ENCODE measurements around the gene HEXB. TPM values are rescaled to one million over a fixed set of nuclear protein-coding genes. Genes with fewer than 3 reads are reported as not detected.

HEXB gene
- total and polyA plus RNA-seq, 9 of the 15 experiments (the other 6 are each of a cell fraction or from before 2014, with no cell fraction given), result 22.9 to 158 (median 108) TPM

DNA sequence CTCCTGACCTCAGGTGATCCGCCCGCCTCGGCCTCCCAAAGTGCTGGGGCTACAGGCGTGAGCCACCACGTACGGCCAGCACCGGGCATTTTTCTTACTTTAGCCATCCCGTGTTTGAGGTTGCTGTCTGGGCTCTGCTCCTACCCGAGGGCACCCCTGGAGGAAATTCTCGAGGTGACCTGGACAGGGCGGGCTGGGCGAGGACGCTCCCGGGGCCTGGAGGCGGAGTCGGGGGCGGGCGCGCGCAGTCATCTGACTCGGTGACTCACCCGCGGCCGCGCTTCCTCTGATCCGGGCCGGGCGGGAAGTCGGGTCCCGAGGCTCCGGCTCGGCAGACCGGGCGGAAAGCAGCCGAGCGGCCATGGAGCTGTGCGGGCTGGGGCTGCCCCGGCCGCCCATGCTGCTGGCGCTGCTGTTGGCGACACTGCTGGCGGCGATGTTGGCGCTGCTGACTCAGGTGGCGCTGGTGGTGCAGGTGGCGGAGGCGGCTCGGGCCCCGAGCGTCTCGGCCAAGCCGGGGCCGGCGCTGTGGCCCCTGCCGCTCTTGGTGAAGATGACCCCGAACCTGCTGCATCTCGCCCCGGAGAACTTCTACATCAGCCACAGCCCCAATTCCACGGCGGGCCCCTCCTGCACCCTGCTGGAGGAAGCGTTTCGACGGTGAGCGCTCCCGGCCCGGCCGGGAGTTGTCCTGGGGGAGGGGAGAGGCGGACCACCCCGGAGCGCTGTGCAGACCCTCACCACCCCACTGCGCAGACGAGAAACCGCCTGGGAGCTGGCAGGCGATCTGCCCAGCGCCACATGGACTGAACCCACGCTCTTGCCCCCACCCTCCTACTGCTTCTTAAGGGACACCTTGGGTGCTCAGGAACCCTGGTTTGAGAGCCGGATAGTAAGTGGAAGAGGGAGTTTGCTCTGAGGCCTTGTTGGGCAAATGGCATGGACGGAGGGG is at the start of gene HEXB (continued):
- TF ChIP-seq, protein P1, sequence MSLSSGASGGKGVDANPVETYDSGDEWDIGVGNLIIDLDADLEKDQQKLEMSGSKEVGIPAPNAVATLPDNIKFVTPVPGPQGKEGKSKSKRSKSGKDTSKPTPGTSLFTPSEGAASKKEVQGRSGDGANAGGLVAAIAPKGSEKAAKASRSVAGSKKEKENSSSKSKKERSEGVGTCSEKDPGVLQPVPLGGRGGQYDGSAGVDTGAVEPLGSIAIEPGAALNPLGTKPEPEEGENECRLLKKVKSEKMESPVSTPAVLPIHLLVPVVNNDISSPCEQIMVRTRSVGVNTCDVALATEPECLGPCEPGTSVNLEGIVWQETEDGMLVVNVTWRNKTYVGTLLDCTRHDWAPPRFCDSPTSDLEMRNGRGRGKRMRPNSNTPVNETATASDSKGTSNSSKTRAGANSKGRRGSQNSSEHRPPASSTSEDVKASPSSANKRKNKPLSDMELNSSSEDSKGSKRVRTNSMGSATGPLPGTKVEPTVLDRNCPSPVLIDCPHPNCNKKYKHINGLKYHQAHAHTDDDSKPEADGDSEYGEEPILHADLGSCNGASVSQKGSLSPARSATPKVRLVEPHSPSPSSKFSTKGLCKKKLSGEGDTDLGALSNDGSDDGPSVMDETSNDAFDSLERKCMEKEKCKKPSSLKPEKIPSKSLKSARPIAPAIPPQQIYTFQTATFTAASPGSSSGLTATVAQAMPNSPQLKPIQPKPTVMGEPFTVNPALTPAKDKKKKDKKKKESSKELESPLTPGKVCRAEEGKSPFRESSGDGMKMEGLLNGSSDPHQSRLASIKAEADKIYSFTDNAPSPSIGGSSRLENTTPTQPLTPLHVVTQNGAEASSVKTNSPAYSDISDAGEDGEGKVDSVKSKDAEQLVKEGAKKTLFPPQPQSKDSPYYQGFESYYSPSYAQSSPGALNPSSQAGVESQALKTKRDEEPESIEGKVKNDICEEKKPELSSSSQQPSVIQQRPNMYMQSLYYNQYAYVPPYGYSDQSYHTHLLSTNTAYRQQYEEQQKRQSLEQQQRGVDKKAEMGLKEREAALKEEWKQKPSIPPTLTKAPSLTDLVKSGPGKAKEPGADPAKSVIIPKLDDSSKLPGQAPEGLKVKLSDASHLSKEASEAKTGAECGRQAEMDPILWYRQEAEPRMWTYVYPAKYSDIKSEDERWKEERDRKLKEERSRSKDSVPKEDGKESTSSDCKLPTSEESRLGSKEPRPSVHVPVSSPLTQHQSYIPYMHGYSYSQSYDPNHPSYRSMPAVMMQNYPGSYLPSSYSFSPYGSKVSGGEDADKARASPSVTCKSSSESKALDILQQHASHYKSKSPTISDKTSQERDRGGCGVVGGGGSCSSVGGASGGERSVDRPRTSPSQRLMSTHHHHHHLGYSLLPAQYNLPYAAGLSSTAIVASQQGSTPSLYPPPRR (CRISPR knock-in tag; IDR thresholded peaks at IDR 0.05; ENCODE audit: borderline replicate concordance), result peak; percentile 77; the same call in 1 of the 2 replicates
- TF ChIP-seq NR2C1 (IDR thresholded peaks at IDR 0.05) (no peak), NR2C1 (tag; IDR thresholded peaks at IDR 0.05) (no peak), SAFB (IDR thresholded peaks at IDR 0.05; ENCODE audit: borderline replicate concordance, low read depth, low read length) (no peak), ATF7 (IDR thresholded peaks at IDR 0.05) (peak; percentile 64; the same call in 1 of the 2 replicates), TRIM24 (IDR thresholded peaks at IDR 0.05) (no peak; a peak in 1 of 4 replicates), STAG1 (CRISPR knock-in tag; IDR thresholded peaks at IDR 0.05; ENCODE audit: borderline replicate concordance) (0 out of 2 replicates have a peak, but pooled peaks have one; percentile 7)
- TF ChIP-seq, protein P2, sequence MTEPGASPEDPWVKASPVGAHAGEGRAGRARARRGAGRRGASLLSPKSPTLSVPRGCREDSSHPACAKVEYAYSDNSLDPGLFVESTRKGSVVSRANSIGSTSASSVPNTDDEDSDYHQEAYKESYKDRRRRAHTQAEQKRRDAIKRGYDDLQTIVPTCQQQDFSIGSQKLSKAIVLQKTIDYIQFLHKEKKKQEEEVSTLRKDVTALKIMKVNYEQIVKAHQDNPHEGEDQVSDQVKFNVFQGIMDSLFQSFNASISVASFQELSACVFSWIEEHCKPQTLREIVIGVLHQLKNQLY (CRISPR knock-in tag; conservative IDR thresholded peaks at IDR 0.05), result no peak
- TF ChIP-seq, protein P3, sequence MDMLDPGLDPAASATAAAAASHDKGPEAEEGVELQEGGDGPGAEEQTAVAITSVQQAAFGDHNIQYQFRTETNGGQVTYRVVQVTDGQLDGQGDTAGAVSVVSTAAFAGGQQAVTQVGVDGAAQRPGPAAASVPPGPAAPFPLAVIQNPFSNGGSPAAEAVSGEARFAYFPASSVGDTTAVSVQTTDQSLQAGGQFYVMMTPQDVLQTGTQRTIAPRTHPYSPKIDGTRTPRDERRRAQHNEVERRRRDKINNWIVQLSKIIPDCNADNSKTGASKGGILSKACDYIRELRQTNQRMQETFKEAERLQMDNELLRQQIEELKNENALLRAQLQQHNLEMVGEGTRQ (CRISPR knock-in tag; IDR thresholded peaks at IDR 0.05), result peak; percentile 77
- TF ChIP-seq, protein P4, sequence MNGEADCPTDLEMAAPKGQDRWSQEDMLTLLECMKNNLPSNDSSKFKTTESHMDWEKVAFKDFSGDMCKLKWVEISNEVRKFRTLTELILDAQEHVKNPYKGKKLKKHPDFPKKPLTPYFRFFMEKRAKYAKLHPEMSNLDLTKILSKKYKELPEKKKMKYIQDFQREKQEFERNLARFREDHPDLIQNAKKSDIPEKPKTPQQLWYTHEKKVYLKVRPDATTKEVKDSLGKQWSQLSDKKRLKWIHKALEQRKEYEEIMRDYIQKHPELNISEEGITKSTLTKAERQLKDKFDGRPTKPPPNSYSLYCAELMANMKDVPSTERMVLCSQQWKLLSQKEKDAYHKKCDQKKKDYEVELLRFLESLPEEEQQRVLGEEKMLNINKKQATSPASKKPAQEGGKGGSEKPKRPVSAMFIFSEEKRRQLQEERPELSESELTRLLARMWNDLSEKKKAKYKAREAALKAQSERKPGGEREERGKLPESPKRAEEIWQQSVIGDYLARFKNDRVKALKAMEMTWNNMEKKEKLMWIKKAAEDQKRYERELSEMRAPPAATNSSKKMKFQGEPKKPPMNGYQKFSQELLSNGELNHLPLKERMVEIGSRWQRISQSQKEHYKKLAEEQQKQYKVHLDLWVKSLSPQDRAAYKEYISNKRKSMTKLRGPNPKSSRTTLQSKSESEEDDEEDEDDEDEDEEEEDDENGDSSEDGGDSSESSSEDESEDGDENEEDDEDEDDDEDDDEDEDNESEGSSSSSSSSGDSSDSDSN (IDR thresholded peaks at IDR 0.05; ENCODE audit: borderline replicate concordance in 1 of 2, low read depth in 2 of 2, low read length in 2 of 2), result peak in 1 of 2 experiments; percentile 81; a peak in 3 of 4 replicates
- TF ChIP-seq, protein P5, sequence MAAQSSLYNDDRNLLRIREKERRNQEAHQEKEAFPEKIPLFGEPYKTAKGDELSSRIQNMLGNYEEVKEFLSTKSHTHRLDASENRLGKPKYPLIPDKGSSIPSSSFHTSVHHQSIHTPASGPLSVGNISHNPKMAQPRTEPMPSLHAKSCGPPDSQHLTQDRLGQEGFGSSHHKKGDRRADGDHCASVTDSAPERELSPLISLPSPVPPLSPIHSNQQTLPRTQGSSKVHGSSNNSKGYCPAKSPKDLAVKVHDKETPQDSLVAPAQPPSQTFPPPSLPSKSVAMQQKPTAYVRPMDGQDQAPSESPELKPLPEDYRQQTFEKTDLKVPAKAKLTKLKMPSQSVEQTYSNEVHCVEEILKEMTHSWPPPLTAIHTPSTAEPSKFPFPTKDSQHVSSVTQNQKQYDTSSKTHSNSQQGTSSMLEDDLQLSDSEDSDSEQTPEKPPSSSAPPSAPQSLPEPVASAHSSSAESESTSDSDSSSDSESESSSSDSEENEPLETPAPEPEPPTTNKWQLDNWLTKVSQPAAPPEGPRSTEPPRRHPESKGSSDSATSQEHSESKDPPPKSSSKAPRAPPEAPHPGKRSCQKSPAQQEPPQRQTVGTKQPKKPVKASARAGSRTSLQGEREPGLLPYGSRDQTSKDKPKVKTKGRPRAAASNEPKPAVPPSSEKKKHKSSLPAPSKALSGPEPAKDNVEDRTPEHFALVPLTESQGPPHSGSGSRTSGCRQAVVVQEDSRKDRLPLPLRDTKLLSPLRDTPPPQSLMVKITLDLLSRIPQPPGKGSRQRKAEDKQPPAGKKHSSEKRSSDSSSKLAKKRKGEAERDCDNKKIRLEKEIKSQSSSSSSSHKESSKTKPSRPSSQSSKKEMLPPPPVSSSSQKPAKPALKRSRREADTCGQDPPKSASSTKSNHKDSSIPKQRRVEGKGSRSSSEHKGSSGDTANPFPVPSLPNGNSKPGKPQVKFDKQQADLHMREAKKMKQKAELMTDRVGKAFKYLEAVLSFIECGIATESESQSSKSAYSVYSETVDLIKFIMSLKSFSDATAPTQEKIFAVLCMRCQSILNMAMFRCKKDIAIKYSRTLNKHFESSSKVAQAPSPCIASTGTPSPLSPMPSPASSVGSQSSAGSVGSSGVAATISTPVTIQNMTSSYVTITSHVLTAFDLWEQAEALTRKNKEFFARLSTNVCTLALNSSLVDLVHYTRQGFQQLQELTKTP (IDR thresholded peaks at IDR 0.05; ENCODE audit: low read depth in 1 of 2, partially characterized antibody in 2 of 2), result no peak
